Smooth muscle cell (in vitro differentiated cells): ENCODE results near the gene FBXL7. TPM values are rescaled to one million over a fixed set of nuclear protein-coding genes. Genes with fewer than 3 reads are reported as not detected.
A peak's percentile ranks its signal among the peaks of the same experiment; 100 is the strongest.

ENCODE experiments used
- DNase-seq: peaks from one replicate; lab custom pipeline; 2025; ENCODE audit not compliant: unreplicated experiment; lab: John Stamatoyannopoulos, UW
- H2AFZ ChIP-seq: fragments of 200-600 bp; sonication (generic); 2 replicates; pipeline ENCODE4 v1.6.0; 2016; ENCODE audit warnings: antibody characterized with exemption, low read depth, mild to moderate bottlenecking
- H3F3A ChIP-seq: fragments of 200-600 bp; sonication (generic); 2 replicates; pipeline ENCODE4 v1.6.0; 2017; ENCODE audit warnings: antibody characterized with exemption, low read depth
- H3K27ac ChIP-seq: fragments of 200-600 bp; sonication (generic); 2 replicates; pipeline ENCODE4 v1.5.1; 2016; ENCODE audit warnings: low read depth, mild to moderate bottlenecking
- H3K27me3 ChIP-seq: fragments of 200-600 bp; sonication (generic); 2 replicates; pipeline ENCODE4 v1.6.1; 2016; ENCODE audit warnings: low read depth, mild to moderate bottlenecking
- H3K36me3 ChIP-seq: fragments of 200-600 bp; sonication (generic); 2 replicates; pipeline ENCODE4 v1.5.1; 2016; ENCODE audit warnings: low read depth
- H3K4me1 ChIP-seq: fragments of 200-600 bp; sonication (generic); 2 replicates; pipeline ENCODE4 v1.5.1; 2016; ENCODE audit warnings: low read depth
- H3K4me2 ChIP-seq: fragments of 200-600 bp; sonication (generic); 2 replicates; pipeline ENCODE4 v1.6.0; 2016; ENCODE audit warnings: mild to moderate bottlenecking
- H3K4me3 ChIP-seq: fragments of 200-600 bp; sonication (generic); 2 replicates; pipeline ENCODE4 v1.5.1; 2016; ENCODE audit warnings: mild to moderate bottlenecking
- H3K79me2 ChIP-seq: fragments of 200-600 bp; sonication (generic); 2 replicates; pipeline ENCODE4 v1.6.0; 2016; ENCODE audit warnings: low read depth, mild to moderate bottlenecking
- H3K9ac ChIP-seq: fragments of 200-600 bp; sonication (generic); 2 replicates; pipeline ENCODE4 v1.6.0; 2016; ENCODE audit warnings: low read depth
- H3K9me3 ChIP-seq: fragments of 200-600 bp; sonication (generic); replicated peaks from 2 replicates; pipeline ENCODE4 v1.5.1; 2016; ENCODE audit warnings: low read depth
- H4K20me1 ChIP-seq: fragments of 200-600 bp; sonication (generic); 2 replicates; pipeline ENCODE4 v1.6.0; 2016; ENCODE audit warnings: low read depth
- CTCF ChIP-seq: fragments of 200-600 bp; sonication (generic); IDR thresholded peaks from 2 replicates; pipeline ENCODE4 v1.5.1; 2017; ENCODE audit warnings: borderline replicate concordance, mild to moderate bottlenecking, antibody characterized with exemption; ENCODE audit not compliant: insufficient read depth, poor library complexity, severe bottlenecking
- WGBS: methylation state at CpG from one replicate; pipeline ENCODE4 v1.1.7; 2016; ENCODE audit warnings: low lambda C conversion rate; 5-methylcytosine and 5-hydroxymethylcytosine counted together
- polyA plus RNA-seq: library from polyadenylated mRNA; unstranded; fragments of >200 nt; fragmentation: Nextera tagmentation; extraction: Ambion mirVana; gene quantifications from 2 replicates; pipeline ENCODE4 v1.2.1, GENCODE V29; 2016
- total RNA-seq: library from RNA; depleted of rRNA; stranded (reverse); fragments of >200 nt; gene quantifications from 2 replicates; pipeline ENCODE4 v1.2.3, GENCODE V29; 2014

FBXL7 gene
- total and polyA plus RNA-seq, 2 experiments from 2014 or later = 20.2 to 21.0 TPM

- H2AFZ ChIP-seq = no peak overlapping the region
- peaks cover 13% of the 10 kb centered on the region for H4K20me1 ChIP-seq
- no peak overlapping the region for H3K4me3 ChIP-seq
- 21% methylated on average over 2 of the region's 2 CpGs for WGBS
- no peak for DNase-seq
- no peaks in the 10 kb centered on the region for H3K27me3 ChIP-seq
- no peak for TF ChIP-seq CTCF
- peak overlapping the region; percentile 30 for H3K27ac ChIP-seq
- H3K79me2 ChIP-seq = peaks cover 16% of the 10 kb centered on the region
- H3K4me2 ChIP-seq = peak overlapping the region; percentile 22
- no peak overlapping the region for H3K9ac ChIP-seq
- H3K4me1 ChIP-seq = peaks cover 29% of the 10 kb centered on the region
- H3K36me3 ChIP-seq = no peaks in the 10 kb centered on the region
- peaks cover 2% of the 10 kb centered on the region for H3F3A ChIP-seq
- no peaks in the 10 kb centered on the region for H3K9me3 ChIP-seq
These were observed 200.4 kb downstream of the FBXL7 start for GRCh38 chr5:15700373-15700772.

GRCh38 chr5:15702102-15702501 is 202.1 kb downstream of the FBXL7 start:
- H3K36me3 ChIP-seq = no peaks in the 10 kb centered on the region
- no peak for TF ChIP-seq CTCF
- H3K4me2 ChIP-seq = peak overlapping the region; percentile 48
- peak overlapping the region; percentile 31 for H3K9ac ChIP-seq
- H3K27me3 ChIP-seq = no peaks in the 10 kb centered on the region
- DNase-seq = no peak
- H4K20me1 ChIP-seq = peaks cover 20% of the 10 kb centered on the region
- peak overlapping the region; percentile 76 for H3K27ac ChIP-seq
- H3K4me1 ChIP-seq = peaks cover 29% of the 10 kb centered on the region
- peak overlapping the region; percentile 43 for H2AFZ ChIP-seq
- 48% methylated on average over 9 of the region's 9 CpGs for WGBS
- H3K9me3 ChIP-seq = no peaks in the 10 kb centered on the region
- H3K4me3 ChIP-seq = no peak overlapping the region
- peaks cover 2% of the 10 kb centered on the region for H3F3A ChIP-seq
- peaks cover 20% of the 10 kb centered on the region for H3K79me2 ChIP-seq

GRCh38 chr5:15703901-15704300 is 203.9 kb downstream of the FBXL7 start:
- H2AFZ ChIP-seq = no peak overlapping the region
- WGBS = 65% methylated on average over 3 of the region's 3 CpGs
- H3K9ac ChIP-seq = no peak overlapping the region
- H4K20me1 ChIP-seq = peaks cover 35% of the 10 kb centered on the region
- H3K79me2 ChIP-seq = peaks cover 20% of the 10 kb centered on the region
- peaks cover 2% of the 10 kb centered on the region for H3F3A ChIP-seq
- DNase-seq = no peak
- H3K4me1 ChIP-seq = peaks cover 29% of the 10 kb centered on the region
- H3K4me2 ChIP-seq = no peak overlapping the region
- H3K9me3 ChIP-seq = no peaks in the 10 kb centered on the region
- no peak overlapping the region for H3K4me3 ChIP-seq
- TF ChIP-seq CTCF = no peak
- H3K27ac ChIP-seq = peak overlapping the region; percentile 76
- H3K27me3 ChIP-seq = no peaks in the 10 kb centered on the region
- H3K36me3 ChIP-seq = no peaks in the 10 kb centered on the region

GRCh38 chr5:15704397-15704947 is 204.5 kb downstream of the FBXL7 start:
- H3F3A ChIP-seq = peaks cover 2% of the 10 kb centered on the region
- H3K27ac ChIP-seq = peak overlapping the region; percentile 36
- no peaks in the 10 kb centered on the region for H3K27me3 ChIP-seq
- H3K9ac ChIP-seq = no peak overlapping the region
- no peak for DNase-seq
- peaks cover 40% of the 10 kb centered on the region for H4K20me1 ChIP-seq
- H2AFZ ChIP-seq = no peak overlapping the region
- peak overlapping the region; percentile 49 for H3K4me2 ChIP-seq
- peaks cover 29% of the 10 kb centered on the region for H3K4me1 ChIP-seq
- H3K9me3 ChIP-seq = no peaks in the 10 kb centered on the region
- peaks cover 20% of the 10 kb centered on the region for H3K79me2 ChIP-seq
- no peak overlapping the region for H3K4me3 ChIP-seq
- H3K36me3 ChIP-seq = no peaks in the 10 kb centered on the region
- TF ChIP-seq CTCF = no peak
